ENCODE results near the gene VSIR. TPM values are rescaled to one million over a fixed set of nuclear protein-coding genes. Genes with fewer than 3 reads are reported as not detected.

The VSIR gene
- total RNA-seq, 4 donors from 2014 or later, result 34.7 to 83.6 (median 61.6) TPM

DNA sequence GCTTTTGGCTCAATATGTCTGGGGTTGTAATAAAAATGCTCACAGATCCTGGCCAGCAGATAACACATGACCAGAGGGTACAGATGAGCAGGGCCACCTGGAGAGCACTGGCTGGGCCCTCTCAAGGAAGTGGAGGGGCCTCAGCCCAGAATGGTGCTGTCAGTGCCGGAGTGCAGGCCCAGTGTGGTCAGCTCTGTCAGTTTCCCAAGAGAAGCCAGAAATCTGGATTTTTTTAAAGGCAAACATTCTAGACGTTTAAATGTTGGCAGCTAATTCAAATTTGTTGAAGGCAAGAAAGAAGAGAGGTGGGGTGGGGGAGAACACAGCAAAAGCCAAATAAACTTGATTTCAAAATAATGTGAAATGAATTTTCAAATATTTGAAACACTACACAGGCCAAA, 55.8 kb downstream of the VSIR start:
- TF ChIP-seq EP300 (IDR thresholded peaks at IDR 0.05), result no peak
- TF ChIP-seq, protein P1, sequence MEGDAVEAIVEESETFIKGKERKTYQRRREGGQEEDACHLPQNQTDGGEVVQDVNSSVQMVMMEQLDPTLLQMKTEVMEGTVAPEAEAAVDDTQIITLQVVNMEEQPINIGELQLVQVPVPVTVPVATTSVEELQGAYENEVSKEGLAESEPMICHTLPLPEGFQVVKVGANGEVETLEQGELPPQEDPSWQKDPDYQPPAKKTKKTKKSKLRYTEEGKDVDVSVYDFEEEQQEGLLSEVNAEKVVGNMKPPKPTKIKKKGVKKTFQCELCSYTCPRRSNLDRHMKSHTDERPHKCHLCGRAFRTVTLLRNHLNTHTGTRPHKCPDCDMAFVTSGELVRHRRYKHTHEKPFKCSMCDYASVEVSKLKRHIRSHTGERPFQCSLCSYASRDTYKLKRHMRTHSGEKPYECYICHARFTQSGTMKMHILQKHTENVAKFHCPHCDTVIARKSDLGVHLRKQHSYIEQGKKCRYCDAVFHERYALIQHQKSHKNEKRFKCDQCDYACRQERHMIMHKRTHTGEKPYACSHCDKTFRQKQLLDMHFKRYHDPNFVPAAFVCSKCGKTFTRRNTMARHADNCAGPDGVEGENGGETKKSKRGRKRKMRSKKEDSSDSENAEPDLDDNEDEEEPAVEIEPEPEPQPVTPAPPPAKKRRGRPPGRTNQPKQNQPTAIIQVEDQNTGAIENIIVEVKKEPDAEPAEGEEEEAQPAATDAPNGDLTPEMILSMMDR (IDR thresholded peaks at IDR 0.05), result no peak
- TF ChIP-seq POLR2AphosphoS5 (IDR thresholded peaks at IDR 0.05), result no peak
- no peak for TF ChIP-seq POLR2A (IDR thresholded peaks at IDR 0.05)
- Histone ChIP-seq H3K9me3 (no peaks in the 10 kb centered on the region), H3K4me1 (peaks cover 3 to 73% (median 62%) of the 10 kb centered on the region in 3 donors)

DNA sequence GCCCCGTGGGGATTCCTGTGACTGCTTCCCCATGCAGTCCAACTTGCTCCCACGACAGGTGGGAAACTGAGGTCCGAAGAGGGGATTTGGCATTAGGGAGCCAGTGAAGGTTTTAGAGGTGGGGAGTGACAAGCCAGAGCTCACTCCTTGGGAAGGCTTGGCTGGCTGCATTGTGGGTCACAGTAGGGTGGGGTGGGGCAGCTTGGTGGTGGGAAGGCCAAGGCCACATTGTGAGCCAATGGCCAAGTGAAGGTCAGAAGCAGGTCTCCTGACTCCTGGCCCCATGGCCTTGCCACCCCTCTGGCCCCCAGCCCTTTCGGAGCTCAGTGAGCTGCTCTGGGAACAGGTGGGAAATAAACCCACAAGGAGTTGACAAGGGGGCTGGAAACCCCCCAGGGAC, 56.3 kb downstream of the VSIR start:
- ATAC-seq, result no peak
- Histone ChIP-seq H3K27ac (peak overlapping the region in 3 of 4 donors; percentile 51 to 67 (median 52)), H3K4me3 (no peak overlapping the region), H3K9me3 (no peaks in the 10 kb centered on the region), H3K36me3 (no peaks in the 10 kb centered on the region), H3K4me1 (peaks cover 3 to 78% (median 64%) of the 10 kb centered on the region in 3 donors), H3K27me3 (no peaks in the 10 kb centered on the region)
- no CpG with 5 or more reads among the region's 4 CpGs for WGBS, 2 donors (ENCODE audit: low coverage in 1 of 2)
- no peak for TF ChIP-seq EP300 (IDR thresholded peaks at IDR 0.05)
- TF ChIP-seq, protein P1 (IDR thresholded peaks at IDR 0.05), result no peak
- no peak for TF ChIP-seq POLR2AphosphoS5 (IDR thresholded peaks at IDR 0.05)
- no peak for TF ChIP-seq POLR2A (IDR thresholded peaks at IDR 0.05)

More for the DNA sequence above, 55.8 kb downstream of the VSIR start:
- Histone ChIP-seq H3K27ac (peak overlapping the region in 3 of 4 donors; percentile 52 to 67 (median 65)), H3K36me3 (no peaks in the 10 kb centered on the region), H3K4me3 (no peak overlapping the region), H3K27me3 (no peaks in the 10 kb centered on the region)
- ATAC-seq, result no peak
- WGBS, 2 donors (ENCODE audit: low coverage in 1 of 2), result 10 to 33% methylated on average over 1 of the region's 2 CpGs

DNA sequence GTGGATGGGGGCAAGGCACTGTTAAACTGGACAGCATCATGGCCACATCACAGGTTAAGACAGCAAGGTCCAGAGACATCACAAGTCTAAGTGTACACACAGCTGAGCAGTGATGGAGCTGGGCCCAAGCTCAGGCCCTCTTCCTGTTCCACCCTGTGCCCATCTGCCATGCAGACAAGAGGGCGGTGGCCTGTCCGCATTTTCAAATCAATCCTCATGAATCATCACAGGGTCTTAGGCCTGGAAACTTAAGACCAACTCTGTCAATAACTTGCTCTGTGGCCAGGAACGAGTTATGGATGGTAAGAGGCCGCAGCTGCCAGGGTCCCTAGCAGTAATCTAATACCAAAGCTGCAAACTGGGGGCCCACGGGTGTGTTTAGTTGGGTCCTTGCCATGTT, 56.9 kb downstream of the VSIR start:
- no peaks in the 10 kb centered on the region for H3K27me3 ChIP-seq
- H3K9me3 ChIP-seq, result no peaks in the 10 kb centered on the region
- peak overlapping the region in 1 of 4 donors; percentile 67 for H3K27ac ChIP-seq
- ATAC-seq, result no peak
- peaks cover 3 to 79% (median 64%) of the 10 kb centered on the region in 3 donors for H3K4me1 ChIP-seq
- H3K4me3 ChIP-seq, result no peak overlapping the region
- no peaks in the 10 kb centered on the region for H3K36me3 ChIP-seq
- no peak for TF ChIP-seq EP300 (IDR thresholded peaks at IDR 0.05)
- no peak for TF ChIP-seq POLR2AphosphoS5 (IDR thresholded peaks at IDR 0.05)
- no peak for TF ChIP-seq POLR2A (IDR thresholded peaks at IDR 0.05)
- TF ChIP-seq, protein P1 (IDR thresholded peaks at IDR 0.05), result no peak
- WGBS, 2 donors (ENCODE audit: low coverage in 1 of 2), result 75% methylated on average over 3 of the region's 5 CpGs; no CpG with 5 or more reads in 1 of the 2 donors

DNA sequence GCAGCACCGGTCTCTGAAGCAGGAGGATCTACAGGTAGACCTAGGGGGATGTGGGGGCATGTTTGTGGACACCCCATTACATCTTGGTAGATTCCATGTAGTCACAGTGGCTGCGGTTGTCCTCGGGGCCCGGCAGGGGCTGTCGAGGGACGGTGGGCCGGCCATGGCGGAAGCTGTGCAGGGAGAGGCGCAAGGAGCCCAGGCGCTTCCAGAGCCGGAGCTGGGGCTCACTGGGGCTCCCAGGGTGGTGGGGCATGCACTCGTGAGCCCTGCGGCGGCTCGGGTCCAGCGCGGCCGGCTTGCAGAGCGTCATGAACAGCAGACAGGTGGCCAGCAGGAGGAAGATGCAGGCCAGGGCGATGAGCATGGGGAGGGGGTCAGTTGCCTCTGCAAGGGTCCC, 57.5 kb downstream of the VSIR start:
- Histone ChIP-seq H3K27ac (peak overlapping the region in 2 of 4 donors; percentile 88 to 91), H3K4me1 (peaks cover 3 to 79% (median 64%) of the 10 kb centered on the region in 3 donors), H3K27me3 (no peaks in the 10 kb centered on the region), H3K9me3 (no peaks in the 10 kb centered on the region), H3K36me3 (no peaks in the 10 kb centered on the region), H3K4me3 (no peak overlapping the region)
- TF ChIP-seq POLR2AphosphoS5 (IDR thresholded peaks at IDR 0.05) (no peak), EP300 (IDR thresholded peaks at IDR 0.05) (no peak), POLR2A (IDR thresholded peaks at IDR 0.05) (no peak)
- TF ChIP-seq, protein P1 (IDR thresholded peaks at IDR 0.05), result no peak
- no peak for ATAC-seq
- WGBS, 2 donors (ENCODE audit: low coverage in 1 of 2), result 84% methylated on average over 5 of the region's 20 CpGs; no CpG with 5 or more reads in 1 of the 2 donors

DNA sequence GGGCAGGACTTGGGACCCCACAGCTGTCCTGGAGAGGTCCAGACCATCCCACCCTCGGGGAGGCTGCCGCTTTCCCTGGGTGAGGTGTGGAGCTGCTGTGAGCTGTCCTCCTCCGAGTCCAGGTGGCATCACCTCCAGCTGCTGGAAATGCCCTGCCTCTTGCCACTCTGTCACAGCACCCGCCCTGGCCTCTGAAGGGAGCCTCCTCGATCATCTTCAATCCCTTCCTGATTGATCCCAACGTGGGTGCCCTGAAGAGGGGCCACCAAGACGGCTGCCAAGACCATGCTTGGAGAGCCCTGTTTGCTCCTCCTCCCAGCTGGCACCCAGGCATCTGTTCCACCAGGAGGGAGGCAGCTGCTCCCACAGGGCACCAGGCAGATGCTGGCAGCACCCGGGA, 58.3 kb downstream of the VSIR start:
- ATAC-seq, result no peak
- no peaks in the 10 kb centered on the region for H3K27me3 ChIP-seq
- TF ChIP-seq, protein P1 (IDR thresholded peaks at IDR 0.05), result no peak
- TF ChIP-seq POLR2A (IDR thresholded peaks at IDR 0.05), result no peak
- WGBS, 2 donors (ENCODE audit: low coverage in 1 of 2), result no CpG with 5 or more reads among the region's 8 CpGs
- H3K4me3 ChIP-seq, result no peak overlapping the region
- peaks cover 3 to 79% (median 64%) of the 10 kb centered on the region in 3 donors for H3K4me1 ChIP-seq
- H3K9me3 ChIP-seq, result no peaks in the 10 kb centered on the region
- H3K27ac ChIP-seq, result peak overlapping the region in 3 of 4 donors; percentile 88 to 92 (median 91)
- no peaks in the 10 kb centered on the region for H3K36me3 ChIP-seq
